SU-DHL-6 (cell line): ENCODE measurements around the gene THSD4.

Experiments
- CTCF ChIP-seq: fragments of 200-600 bp; sonication (generic); IDR thresholded peaks from one replicate; pipeline ENCODE4 v1.5.1; 2017; ENCODE audit warnings: antibody characterized with exemption, mild to moderate bottlenecking, low read length, moderate library complexity; ENCODE audit not compliant: insufficient read depth, poor library complexity, severe bottlenecking
- EZH2phosphoT487 ChIP-seq: fragments of 200-600 bp; sonication (generic), shearing (Covaris generic); conservative IDR thresholded peaks from 2 replicates; pipeline ENCODE4 v1.6.1; 2018; ENCODE audit warnings: mild to moderate bottlenecking, antibody characterized with exemption, low read length, moderate library complexity, mixed read lengths

- TF ChIP-seq CTCF (no peak), EZH2phosphoT487 (no peak)
Observed at GRCh38 chr15:71588746-71589145, 473.5 kb downstream of the THSD4 start.
